ENCODE data around the gene ZNF841. TPM values are rescaled to one million over a fixed set of nuclear protein-coding genes. Genes with fewer than 3 reads are reported as not detected.

Gene ZNF841
- total and polyA plus RNA-seq, 9 of the 15 experiments (the other 6 are each of a cell fraction or from before 2014, with no cell fraction given): 3.1 to 17.1 (median 11.0) TPM

- TF ChIP-seq ETV6 (IDR thresholded peaks at IDR 0.05; ENCODE audit: borderline replicate concordance in 1 of 2, low read depth in 2 of 2, low read length in 1 of 2) (no peak), ETV6 (CRISPR knock-in tag; IDR thresholded peaks at IDR 0.05; ENCODE audit: borderline replicate concordance) (no peak), ZBTB12 (CRISPR knock-in tag; IDR thresholded peaks at IDR 0.05) (no peak), SRSF7 (optimal IDR thresholded peaks at IDR 0.05; ENCODE audit: low read depth, low read length) (no peak), GATAD2A (IDR thresholded peaks at IDR 0.05) (no peak), CEBPG (CRISPR knock-in tag; IDR thresholded peaks at IDR 0.05) (no peak), CEBPG (tag; conservative IDR thresholded peaks at IDR 0.05 in 1 of 2, IDR thresholded peaks at IDR 0.05 in 1 of 2) (0 out of 4 replicates have a peak, but pooled peaks of 1 of the 2 experiments have one; percentile 45), CEBPB (tag; IDR thresholded peaks at IDR 0.05) (0 out of 2 replicates have a peak, but pooled peaks have one; percentile 9), XRCC3 (IDR thresholded peaks at IDR 0.05) (0 out of 2 replicates have a peak, but pooled peaks have one; percentile 23), JUNB (CRISPR knock-in tag; conservative IDR thresholded peaks at IDR 0.05) (no peak), CUX1 (CRISPR knock-in tag; IDR thresholded peaks at IDR 0.05) (no peak), MYC (IDR thresholded peaks at IDR 0.05; ENCODE audit: low read depth, low read length) (no peak), MYC (CRISPR knock-in tag; IDR thresholded peaks at IDR 0.05; ENCODE audit: borderline replicate concordance, low read depth) (no peak), CBFB (CRISPR knock-in tag; IDR thresholded peaks at IDR 0.05) (no peak), TRIM28 (IDR thresholded peaks at IDR 0.05) (peak; percentile 89), NRF1 (conservative IDR thresholded peaks at IDR 0.05 in 1 of 2, IDR thresholded peaks at IDR 0.05 in 1 of 2) (no peak), AFF4 (CRISPR knock-in tag; IDR thresholded peaks at IDR 0.05) (no peak), ZNF197 (CRISPR knock-in tag; IDR thresholded peaks at IDR 0.05; ENCODE audit: low read depth) (no peak), CBX3 (IDR thresholded peaks at IDR 0.05; ENCODE audit: borderline replicate concordance in 1 of 2, low read length in 2 of 2) (peak in 1 of 2 experiments; percentile 72; a peak in 2 of 3 replicates)
Measured at GRCh38 chr19:52034051-52034728, 61.4 kb downstream of the ZNF841 start (continued).
